ENCODE measurements around the gene DACH1.

- TF ChIP-seq POLR2A (IDR thresholded peaks at IDR 0.05) (no peak), CTCF (IDR thresholded peaks at IDR 0.05 in 4 of 5, conservative IDR thresholded peaks at IDR 0.05 in 1 of 5) (no peak)
These were observed 367.0 kb downstream of the DACH1 start for GRCh38 chr13:71499944-71500514.
